Hematopoietic multipotent progenitor cell treated with erythropoietin and hydrocortisone succinate and interleukin-3 and kit ligand, for 6 days (in vitro differentiated cells): ENCODE measurements around the gene DAP3.
"Not testable (repeated sequence)": the region's sequence is repeated elsewhere in the genome, so short reads cannot be mapped to it uniquely, and the experiment has no call there.

ENCODE experiments used
- DNase-seq: peaks from one replicate; pipeline ENCODE4 v3.0.0-alpha.2; 2015

The DAP3 gene

DNA sequence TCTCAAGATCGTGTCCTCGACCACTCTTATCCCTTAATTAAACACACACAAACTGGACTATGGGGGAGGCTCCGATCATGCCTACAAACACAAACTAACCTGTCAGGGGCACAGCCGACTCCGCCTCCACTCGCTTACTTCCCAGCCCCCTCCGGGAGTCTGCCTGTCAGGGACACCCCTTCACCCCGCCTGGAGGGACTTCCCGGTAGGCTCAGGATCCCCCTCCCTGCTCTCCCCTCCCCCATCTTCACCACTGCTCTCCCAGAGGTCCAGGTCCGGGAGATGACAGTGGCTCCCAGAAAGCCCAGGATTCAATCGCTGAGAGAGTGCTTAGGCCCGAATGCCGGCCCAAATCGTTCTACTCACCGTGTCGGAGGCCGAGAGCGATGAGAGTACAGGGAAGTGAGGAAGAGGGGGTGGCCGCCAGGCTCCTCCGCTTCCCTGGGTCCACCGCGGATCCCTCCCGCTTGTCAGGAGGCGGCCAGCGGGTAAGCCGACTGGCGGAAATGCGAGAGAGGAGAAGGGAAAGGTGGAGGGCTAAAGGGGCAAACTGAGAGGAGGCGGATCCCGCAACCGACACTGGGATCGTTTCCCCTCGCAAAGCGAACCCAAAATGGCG is 1.1 kb upstream of the DAP3 start:
- DNase-seq: not testable (repeated sequence)

DNA sequence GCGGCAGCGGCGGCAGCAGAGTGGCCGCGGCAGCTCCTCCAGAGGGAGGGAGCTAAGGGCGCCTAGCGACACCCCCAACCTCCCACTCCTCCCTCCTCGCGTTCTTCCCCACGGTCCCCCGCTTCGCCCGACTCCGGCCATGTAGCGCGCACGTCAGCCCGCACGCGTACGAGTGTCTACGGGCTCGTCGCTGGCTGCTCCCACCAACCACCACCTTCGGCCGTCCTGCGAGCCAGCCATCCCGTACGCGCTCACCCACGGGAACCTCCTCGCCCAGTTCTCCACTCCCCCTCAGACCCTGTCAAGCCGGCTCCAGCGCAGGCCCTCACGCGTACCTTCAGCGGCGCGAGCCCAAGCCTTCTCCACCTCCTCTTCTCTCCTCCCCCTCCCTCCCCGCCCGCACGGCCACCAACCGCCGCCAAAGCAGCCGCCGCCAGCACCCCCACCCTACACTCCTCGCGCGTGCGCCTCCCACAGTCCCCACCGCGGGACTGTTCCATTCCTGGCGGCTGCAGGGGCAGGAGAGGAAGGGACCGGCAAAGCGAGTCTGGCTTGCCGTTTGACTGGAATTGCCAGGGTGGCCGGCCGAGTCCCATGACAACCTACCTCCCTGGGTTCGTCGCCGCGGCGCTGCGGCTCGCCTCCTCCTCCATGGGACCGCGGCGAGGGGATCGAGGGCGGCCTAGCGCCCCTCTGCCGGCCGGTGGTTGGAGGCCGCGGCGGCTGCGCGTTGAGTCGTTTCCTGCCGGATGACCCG is 389 bp upstream of the DAP3 start, which contains the start of gene YY1AP1:
TSS of gene YY1AP1 (minus strand) at position 451 of the 757 bp plus-strand sequence. CDS start 8,338 bp downstream, outside the sequence.
- peak; percentile 95 for DNase-seq

DNA sequence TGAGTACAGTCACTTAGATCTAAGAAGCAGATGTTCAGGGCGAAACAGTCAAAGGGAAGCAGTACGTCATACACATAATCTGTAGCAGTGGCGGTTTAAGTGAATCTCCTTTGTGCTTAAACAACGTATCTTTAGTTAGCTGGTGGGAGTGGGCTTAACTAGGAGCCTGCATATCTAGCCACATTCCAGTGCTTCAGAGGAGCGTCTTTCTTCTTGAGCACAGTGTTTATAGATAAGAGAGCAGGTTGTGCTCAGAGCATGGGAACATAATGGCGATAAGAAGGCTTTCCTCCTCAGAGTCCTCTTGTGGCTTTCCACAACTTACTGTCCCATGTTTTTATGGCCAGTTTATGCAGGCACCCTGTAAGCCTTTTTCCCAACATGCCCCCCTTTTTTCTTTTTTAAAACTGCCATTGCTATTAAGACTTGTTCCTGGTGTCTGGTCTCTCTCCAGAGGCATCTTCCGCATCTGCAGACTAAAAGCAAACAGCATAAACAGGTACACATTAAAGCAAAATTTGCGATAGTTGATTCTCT is 3.2 kb downstream of the DAP3 start:
- DNase-seq: peak; percentile 63

DNA sequence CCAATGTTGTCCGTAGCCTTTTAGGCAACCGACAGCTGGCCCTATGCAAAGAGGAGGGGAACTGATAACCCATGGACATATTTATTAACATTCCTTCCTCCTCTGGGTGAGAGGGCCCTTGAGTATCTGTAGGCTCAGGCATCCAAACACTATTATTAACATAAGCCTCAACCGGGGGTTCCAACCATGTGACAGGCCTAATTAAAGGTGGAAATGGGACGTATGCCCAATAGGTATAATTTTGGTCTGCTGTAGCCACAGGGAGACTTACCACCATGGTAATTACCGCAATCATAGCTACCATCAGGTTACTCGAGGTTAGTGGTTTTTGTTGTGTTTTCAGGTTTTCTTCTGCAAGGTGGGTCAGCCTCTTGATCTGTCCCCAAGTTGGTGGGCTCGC is 5.3 kb downstream of the DAP3 start:
- DNase-seq: no peak

DNA sequence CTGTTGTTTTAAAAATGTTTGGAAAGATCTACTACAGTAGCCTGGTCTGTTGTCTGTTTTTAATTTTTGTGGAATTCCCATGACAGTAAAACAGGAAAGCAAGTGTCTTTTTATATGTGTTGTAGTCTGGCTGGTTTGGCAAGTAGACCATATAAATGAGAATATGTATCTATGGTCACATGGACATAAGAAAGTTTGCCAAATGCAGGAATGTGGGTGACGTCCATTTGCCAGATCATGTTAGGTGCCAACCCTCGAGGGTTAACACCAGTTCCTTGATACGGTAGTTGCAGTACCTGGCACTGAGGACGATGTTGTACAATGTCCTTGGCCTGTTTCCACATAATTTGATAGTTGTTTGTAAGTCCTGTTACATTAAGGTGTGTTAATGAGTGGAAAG is 6.2 kb downstream of the DAP3 start:
- no peak for DNase-seq

DNA sequence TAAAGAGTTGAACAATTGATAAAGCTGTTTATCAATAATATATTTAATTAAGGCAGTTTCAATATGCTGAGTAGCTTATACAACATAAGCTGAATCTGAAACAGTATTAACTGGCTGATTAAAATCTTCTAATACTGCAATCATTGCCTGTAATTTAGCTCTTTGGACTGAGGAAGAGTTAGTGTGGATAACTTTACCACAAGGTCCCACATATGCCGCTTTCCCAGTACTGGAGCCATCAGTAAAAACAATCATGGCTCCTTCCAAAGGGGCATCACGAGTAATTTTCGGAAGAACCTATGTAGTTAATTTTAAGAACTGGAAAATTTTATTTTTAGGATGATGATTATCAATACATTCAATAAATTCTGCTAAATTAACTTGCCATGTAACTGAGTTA is 6.7 kb downstream of the DAP3 start:
- no peak for DNase-seq

DNA sequence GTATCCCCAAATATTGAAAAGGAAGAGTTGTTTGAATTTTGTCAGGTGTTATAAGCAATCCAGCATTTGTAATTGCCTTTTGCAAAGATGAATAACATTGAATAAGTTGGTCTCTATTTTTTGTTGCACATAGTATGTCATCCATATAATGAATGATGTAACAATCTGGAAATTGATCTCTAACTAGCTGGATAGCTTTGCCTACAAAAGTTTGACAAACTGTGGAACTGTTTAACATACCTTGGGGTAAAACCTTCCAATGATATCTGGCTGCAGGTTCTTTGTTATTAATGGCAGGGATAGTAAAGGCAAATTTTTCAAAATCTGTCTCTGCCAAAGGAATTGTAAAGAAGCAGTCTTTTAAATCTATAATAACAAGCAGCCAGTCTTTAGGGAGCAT is 7.6 kb downstream of the DAP3 start:
- no peak for DNase-seq

DNA sequence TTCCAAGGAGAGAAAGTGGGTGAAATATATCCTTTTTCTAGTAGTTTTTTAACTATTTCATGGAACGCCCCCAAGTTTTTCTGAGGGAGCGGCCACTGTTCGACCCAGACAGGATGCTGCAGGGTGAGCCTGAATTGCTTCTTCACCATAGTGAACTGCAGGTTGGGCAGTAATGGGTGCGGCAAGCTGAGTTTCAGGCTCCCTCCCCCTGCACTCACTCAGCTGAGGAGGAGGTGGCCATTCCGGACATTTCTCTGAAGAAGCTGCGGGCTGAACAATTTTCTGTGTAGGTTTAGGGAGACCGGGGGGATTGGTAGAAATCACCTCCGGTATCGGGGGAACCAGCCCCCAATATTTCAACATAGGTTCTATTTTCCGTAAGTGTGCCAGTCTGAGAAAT is 8.2 kb downstream of the DAP3 start:
- DNase-seq: no peak

DNA sequence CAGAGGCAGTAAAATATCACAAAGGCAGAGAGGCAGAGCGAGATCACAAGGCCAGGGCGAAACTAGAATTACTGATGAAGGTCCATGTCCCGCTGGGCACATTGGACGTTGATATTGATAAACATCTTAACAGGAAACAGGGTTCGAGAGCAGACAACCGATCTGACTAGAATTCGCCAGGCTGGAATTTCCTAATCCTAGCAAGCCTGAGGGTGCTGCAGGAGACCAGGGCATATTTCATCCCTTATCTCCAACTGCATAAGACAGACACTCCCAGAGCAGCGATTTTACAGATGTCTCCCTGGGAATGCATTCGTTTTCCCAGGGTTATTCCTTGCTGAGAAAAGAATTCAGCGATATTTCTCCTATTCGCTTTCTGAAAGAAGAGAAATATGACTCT is 8.7 kb downstream of the DAP3 start:
- not testable (repeated sequence) for DNase-seq

DNA sequence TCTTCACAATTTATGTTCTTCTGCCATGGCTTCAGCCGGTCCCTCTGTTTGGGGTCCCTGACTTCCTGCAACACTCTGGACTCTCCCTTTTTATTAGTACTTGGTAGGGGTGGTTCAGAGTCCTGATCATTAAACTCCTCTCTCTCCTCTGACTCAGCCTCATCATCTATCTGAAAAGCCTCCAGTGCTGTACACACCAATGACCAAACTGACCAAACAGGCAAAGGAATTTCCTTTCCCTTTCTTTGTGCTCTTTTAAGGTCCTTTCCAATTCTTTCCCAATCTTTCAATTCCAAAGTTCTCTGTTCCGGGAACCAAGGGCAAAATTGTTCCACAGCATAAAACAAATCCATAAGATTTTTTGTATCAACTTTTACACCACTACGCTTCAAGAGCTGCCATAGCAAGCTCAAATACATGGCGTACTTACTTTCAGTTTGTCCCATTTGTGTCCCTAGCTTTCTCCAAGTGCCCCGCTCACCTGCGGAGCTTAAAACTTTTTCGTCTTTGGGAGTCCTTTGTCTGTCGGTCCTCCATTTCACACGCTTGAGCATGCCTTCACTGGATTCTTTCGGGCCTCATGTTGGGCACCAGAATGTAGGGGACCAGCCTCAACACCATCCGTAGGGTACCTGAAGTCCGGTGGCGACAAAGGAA is 9.6 kb downstream of the DAP3 start:
- no peak for DNase-seq

DNA sequence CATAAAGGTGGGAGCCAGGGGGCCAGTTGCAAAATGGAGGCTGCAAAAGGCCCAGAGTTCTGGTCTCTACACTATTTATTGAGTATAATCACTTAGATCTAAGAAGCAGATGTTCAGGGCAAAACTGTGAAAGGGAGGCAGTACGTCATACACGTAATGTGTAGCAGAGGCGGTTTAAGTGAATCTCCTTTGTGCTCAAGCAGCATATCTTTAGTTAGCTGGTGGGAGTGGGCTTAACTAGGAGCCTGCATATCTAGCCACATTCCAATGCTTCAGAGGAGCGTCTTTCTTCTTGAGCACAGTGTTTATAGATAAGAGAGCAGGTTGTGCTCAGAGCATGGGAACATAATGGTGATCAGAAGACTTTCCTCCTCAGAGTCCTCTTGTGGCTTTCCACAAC is 10.2 kb downstream of the DAP3 start:
- DNase-seq: peak; percentile 87

DNA sequence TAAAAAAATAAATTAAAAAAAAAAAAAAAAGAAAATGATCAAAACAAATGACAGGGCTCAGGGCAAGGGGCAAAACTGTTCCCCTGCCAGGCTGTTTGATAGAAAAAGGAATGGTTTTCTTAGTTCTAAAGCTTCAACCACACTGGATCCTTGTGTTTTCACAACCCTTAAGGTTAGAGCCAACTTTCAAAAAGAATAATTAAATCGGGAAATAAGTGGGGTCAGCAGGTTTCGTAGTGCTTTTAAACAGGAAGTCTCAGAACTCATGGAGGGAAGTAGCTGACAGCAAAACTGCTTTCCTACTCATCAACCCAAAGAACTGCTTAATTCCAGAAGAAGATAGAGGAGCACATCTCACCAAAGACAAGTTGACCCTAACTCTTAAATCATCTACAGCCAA is 12.8 kb downstream of the DAP3 start:
- not testable (repeated sequence) for DNase-seq

DNA sequence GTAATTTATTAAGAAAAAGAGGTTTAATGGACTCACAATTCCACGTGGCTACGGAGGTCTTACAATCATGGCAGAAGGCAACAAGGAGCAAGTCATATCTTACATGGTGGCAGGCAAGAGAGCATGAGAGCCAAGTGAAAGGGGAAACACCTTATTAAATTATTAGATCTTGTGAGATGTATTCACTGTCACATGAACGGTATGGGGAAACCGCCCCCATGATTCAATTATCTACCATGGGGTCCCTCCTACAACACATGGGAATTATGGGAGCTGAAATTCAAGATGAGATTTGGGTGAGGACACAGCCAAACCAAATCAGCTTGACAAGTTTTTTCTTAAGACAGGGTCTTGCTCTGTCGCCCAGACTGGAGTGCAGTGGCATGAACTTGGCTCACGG is 14.3 kb downstream of the DAP3 start:
- no peak for DNase-seq

DNA sequence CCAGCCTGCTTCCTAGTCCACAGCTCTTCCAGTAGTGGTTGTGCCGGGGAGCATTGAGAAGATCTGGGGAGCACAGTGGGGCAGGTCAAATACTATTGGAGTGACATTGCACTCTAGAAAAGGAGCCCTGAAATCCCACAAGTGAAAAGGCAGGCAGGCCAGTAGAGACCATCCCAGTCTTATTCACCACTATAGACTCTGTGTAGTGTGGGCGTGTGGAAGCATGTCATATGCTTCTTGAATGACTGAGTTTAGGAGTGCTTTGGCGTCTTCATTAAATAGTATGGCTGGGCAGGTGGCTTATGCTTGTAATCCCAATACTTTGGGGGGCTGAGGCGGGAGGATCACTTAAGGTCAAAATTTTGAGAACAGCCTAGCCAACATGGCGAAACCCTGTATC is 15.5 kb downstream of the DAP3 start:
- not testable (repeated sequence) for DNase-seq

DNA sequence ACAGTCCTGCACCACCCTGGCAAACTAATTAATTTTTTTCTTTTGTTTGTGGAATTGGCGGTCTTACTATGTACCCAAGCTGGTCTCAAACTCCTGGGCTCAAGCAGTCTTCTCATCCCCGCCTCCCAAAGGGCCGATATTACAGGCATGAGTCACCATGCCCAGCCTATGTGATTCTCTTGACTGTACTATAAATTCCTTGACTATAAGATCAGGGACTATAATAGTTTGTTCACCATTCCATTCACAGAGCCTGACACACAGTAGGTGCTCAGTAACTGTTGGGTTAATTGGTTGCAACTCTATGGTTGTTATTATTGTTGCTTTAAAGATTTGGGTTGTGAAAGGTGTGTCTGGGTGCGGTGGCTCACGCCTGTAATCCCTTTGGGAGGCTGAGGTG is 17.2 kb downstream of the DAP3 start:
- no peak for DNase-seq

DNA sequence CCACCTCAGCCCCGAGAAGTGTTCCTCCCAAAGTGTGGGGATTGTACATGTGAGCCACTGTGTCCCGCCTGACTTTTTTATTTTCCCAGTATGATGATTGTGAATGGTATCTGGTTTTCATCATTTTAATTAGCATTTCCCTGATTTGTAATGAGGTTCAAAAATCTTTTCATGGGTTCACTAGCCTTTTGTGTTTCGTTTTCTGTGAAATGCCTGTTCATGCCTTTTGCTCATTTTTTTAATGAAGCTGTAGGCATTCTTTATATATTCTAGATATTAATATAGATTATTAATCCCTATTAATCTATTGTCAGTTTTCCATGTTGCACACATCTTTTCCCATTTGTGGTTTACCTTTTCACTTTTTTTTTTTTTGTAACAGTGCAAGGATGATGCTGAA is 20.5 kb downstream of the DAP3 start:
- no peak for DNase-seq

DNA sequence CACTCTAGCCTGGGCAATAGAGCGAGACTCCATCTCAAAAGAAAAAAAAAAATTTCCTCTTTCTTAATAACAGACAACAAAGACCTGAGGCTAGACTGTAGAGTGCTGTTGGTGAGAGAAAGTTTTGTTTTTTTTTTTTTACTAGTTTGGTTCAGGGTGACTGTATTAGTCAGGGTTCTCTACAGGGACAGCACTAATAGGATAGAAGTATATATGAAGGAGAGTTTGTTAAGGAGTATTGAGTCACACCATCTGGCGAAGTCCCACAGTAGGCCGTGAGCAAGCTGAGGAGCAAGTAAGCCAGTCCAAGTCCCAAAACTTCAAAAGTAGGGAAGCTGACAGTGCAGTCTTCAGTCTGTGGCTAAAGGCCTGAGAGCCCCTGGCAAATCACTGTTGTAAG is 22.6 kb downstream of the DAP3 start:
- not testable (repeated sequence) for DNase-seq

DNA sequence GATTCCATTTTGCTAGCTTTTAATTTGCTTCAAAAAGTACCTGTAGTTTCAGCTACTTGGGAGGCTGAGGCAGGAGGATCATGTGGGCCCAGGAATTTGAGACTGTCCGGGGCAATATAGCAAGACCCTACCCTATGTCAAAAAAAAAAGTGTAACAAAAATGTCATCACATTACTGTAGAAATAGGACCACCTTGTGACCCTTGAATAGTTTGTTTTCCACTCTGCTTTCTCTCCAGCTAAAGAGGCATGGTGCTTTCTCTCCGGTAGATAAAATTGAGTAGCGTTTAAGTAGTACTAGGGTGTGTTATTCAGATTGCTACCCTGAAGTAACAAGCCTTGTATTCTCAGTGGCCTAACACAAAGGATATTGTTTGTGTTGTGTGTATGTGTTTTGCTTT is 23.7 kb downstream of the DAP3 start:
- DNase-seq: peak; percentile 51

DNA sequence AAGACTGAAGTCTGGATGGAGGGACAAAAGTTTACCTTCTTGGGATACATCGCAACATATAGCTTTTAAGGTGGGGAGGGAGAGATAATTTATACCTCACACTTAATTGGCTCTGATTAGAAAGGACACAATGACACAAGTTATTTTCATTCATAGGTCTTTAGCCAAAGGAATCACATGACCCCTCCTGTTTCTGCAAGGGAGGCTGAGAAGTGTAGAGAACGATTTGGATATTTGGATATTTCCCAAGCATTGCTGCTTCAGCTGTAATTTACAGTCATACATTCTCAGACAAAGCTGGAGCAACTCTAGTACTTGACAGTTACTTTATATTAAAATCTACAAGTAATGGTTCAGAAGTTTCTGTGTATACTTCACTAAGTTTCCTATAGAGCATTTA is 24.2 kb downstream of the DAP3 start:
- no peak for DNase-seq

DNA sequence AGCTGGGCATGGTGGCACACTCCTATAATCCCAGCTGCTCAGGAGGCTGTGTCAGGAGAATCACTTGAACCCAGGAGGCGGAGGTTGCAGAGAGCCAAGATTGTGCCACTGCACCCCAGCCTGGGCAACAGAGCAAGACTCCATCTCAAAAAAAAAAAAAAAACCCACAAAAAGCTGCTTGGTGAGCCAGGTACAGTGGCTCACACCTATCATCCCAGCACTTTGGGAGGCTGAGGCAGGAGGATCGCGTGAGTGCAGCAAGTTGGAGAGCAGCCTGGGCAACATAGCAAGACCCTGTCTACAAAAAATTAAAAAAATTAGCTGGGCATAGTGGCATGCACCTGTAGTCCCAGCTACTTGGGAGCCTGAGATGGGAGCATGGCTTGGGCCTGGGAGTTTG is 26.2 kb downstream of the DAP3 start:
- not testable (repeated sequence) for DNase-seq

DNA sequence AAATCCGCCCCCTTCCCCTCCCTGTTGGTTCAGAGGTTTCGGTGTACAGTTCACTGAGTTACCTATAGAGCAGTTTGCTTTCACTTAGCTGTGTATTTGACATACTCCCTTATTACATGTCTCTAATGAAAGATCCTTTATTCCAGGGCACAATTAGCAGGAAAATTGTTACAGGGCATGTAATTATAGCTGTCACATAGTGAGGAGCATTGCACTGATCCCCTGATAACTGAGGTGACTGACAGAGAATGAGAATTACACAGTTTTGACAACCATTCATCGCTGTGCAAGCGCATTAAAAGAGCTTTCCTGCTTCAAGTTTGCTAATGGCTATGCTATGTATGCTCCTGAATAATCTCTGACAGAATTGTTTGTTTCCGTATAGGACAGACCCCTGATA is 26.9 kb downstream of the DAP3 start:
- DNase-seq: no peak

DNA sequence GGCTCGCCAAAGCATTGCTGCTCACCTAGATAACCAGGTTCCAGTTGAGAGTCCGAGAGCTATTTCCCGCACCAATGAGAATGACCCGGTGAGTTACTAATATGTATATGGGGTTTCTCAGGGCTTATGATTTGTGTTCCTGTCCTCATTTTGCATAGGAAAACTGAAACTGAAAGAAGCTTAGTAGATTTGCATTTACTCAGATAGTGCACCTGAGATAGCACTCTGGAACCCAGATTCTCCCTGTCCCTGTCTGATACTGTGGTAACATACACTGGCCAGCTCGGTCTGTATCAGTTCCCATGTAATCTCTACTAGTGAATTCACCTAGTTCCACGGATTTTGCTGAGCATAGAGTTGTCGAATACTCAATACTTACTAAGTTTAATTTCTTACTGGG is 28.1 kb downstream of the DAP3 start:
- no peak for DNase-seq

DNA sequence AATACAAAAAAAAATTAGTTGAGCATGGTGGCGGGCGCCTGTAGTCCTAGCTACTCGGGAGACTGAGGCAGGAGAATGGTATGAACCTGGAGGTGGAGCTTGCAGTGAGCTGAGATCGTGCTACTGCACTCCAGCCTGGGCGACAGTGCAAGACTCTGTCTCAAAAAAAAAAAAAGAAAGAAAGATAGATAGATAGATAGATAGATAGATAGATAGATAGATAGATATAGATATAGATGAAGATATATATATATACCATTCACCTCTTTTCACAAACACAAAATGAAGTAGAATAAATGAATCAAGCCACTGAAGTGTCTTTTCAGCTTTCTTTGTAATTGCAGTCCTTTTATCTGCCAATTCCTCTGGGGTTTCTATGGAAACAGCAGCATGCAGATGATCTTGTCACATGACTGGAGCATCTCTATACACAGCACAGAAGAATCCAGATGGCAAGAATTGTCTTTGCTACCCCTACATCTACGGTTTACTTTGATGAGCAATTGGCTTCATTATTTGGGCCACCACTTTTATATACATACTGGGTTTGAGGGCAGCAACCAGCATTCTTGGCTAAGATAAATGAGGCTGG is 29.7 kb downstream of the DAP3 start:
- DNase-seq: not testable (repeated sequence)

DNA sequence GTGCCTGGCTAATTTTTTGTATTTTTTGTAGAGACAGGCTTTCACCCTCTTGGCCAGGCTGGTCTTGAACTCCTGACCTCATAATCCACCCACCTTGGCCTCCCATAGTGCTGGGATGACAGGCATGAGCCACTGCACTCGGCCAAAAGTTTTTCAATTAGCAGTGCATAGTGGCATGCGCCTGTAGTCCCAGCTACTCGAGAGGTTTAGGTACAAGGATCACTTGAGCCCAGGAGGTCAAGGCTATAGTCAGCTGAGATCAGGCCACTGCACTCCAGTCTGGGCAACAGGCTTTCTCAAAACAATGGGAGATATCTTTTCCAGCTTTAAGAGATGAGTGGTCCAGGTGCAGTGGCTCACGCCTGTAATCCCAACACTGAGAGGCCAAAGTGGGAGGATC is 30.8 kb downstream of the DAP3 start:
- no peak for DNase-seq
